HL-60 (cell line): ENCODE measurements around the gene GPATCH1.
A peak's percentile ranks its signal among the peaks of the same experiment; 100 is the strongest.

ENCODE experiments used
- DNase-seq, 2 experiments: peaks; one replicate each; pipeline ENCODE4 v3.0.0-alpha.2; 2010 to 2020; ENCODE audit warnings: low read depth in 1 of 2, low spot score in 1 of 2
- H3K27ac ChIP-seq: fragments of 250-450 bp; sonication (Bioruptor Pico); replicated peaks from 2 replicates; pipeline ENCODE4 v1.5.1; 2020; ENCODE audit warnings: mild to moderate bottlenecking, moderate library complexity
- H3K27me3 ChIP-seq: fragments of 250-450 bp; sonication (Bioruptor Pico); 2 replicates; pipeline ENCODE4 v1.5.1; 2021; ENCODE audit warnings: mild to moderate bottlenecking, moderate library complexity; ENCODE audit not compliant: insufficient read depth, poor library complexity, severe bottlenecking
- H3K4me3 ChIP-seq: replicated peaks from 2 replicates; pipeline ENCODE4 v1.5.1; 2011; ENCODE audit warnings: mild to moderate bottlenecking, control low read depth, low read length; ENCODE audit not compliant: insufficient read depth
- CTCF ChIP-seq: IDR thresholded peaks from one replicate; pipeline ENCODE4 v1.5.1; 2011; ENCODE audit warnings: low read length, control low read depth, inconsistent platforms; ENCODE audit not compliant: insufficient read depth
- GABPA ChIP-seq: IDR thresholded peaks from 2 replicates; pipeline ENCODE4 v1.6.1; 2012; ENCODE audit warnings: low read depth
- POLR2AphosphoS5 ChIP-seq: IDR thresholded peaks from 2 replicates; pipeline ENCODE4 v1.6.1; 2012; ENCODE audit warnings: low read depth
- REST ChIP-seq: IDR thresholded peaks from 2 replicates; pipeline ENCODE4 v1.6.1; 2012; ENCODE audit warnings: low read depth; ENCODE audit not compliant: insufficient replicate concordance
- SPI1 ChIP-seq: IDR thresholded peaks from 2 replicates; pipeline ENCODE4 v1.6.1; 2012; ENCODE audit warnings: low read depth, mild to moderate bottlenecking, borderline replicate concordance

The GPATCH1 gene

GRCh38 chr19:33132425-33132824 is 51.4 kb downstream of the GPATCH1 start:
- TF ChIP-seq REST (no peak), POLR2AphosphoS5 (no peak), SPI1 (no peak), GABPA (no peak)
- DNase-seq, result no peak
- H3K27ac ChIP-seq, result no peak overlapping the region
- no peaks in the 10 kb centered on the region for H3K27me3 ChIP-seq
- H3K4me3 ChIP-seq, result no peak overlapping the region

GRCh38 chr19:33133438-33134031 is 52.6 kb downstream of the GPATCH1 start:
- Histone ChIP-seq H3K27ac (no peak overlapping the region), H3K27me3 (no peaks in the 10 kb centered on the region), H3K4me3 (no peak overlapping the region)
- DNase-seq, result no peak
- TF ChIP-seq SPI1, result no peak
- no peak for TF ChIP-seq REST
- no peak for TF ChIP-seq POLR2AphosphoS5
- no peak for TF ChIP-seq GABPA
- TF ChIP-seq CTCF, result no peak

GRCh38 chr19:33134571-33135041 is 53.6 kb downstream of the GPATCH1 start:
- no peak for TF ChIP-seq CTCF
- no peak for TF ChIP-seq SPI1
- TF ChIP-seq GABPA, result no peak
- Histone ChIP-seq H3K27ac (no peak overlapping the region), H3K4me3 (0 out of 2 replicates have a peak overlapping the region, but pooled peaks have one; percentile 6), H3K27me3 (no peaks in the 10 kb centered on the region)
- peak in 1 of 2 experiments; percentile 28 for DNase-seq

DNA sequence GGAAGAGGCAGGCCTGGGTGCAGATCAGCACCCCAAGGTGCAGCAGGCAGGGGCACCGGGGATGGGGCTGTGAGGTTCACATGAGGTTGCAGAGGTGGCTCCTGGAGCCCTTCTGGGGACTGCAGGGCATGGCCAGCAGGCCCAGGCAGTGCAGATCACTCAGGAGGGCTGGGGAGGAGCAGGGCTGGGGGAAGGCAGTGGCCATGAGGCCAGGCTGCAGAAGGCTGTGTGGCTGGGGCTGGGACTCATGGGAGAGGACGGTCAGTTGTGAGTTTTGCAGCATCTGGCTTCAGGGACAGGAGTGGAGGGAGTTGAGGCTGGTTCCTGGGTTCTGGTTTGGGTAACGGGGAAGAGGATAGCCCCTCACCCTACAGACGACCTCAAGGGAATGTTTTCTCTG is 58.2 kb downstream of the GPATCH1 start:
- Histone ChIP-seq H3K27ac (no peak overlapping the region), H3K4me3 (no peak overlapping the region), H3K27me3 (no peaks in the 10 kb centered on the region)
- DNase-seq, result no peak
- no peak for TF ChIP-seq SPI1
- no peak for TF ChIP-seq GABPA
- TF ChIP-seq REST, result no peak
- TF ChIP-seq CTCF, result no peak
- TF ChIP-seq POLR2AphosphoS5, result no peak
